SK-N-SH (cell line): ENCODE results near the gene SIPA1L2. TPM values are rescaled to one million over a fixed set of nuclear protein-coding genes. Genes with fewer than 3 reads are reported as not detected.

ENCODE experiments used
- CTCF ChIA-PET: fragments of 300-600, 350-600 bp; formaldehyde crosslinking; extraction: SDS; loops from one replicate; lab custom pipeline; 2021; lab: Yijun Ruan, JAX
- POLR2A ChIA-PET: fragments of 350-600 bp; sonication (Branson Sonifier 250); formaldehyde crosslinking; extraction: SDS; loops from one replicate; lab custom pipeline; 2020; ENCODE audit warnings: antibody characterized with exemption, inconsistent platforms; lab: Yijun Ruan, JAX
- DNase-seq: peaks from one replicate; pipeline ENCODE4 v3.0.0; 2012
- H2AFZ ChIP-seq: fragments of 200-600 bp; sonication (generic); 2 replicates; pipeline ENCODE4 v1.8.1; 2016; ENCODE audit warnings: antibody characterized with exemption, mild to moderate bottlenecking, low read depth
- H3F3A ChIP-seq: fragments of 200-600 bp; sonication (generic); replicated peaks from 2 replicates; pipeline ENCODE3; 2016; ENCODE audit warnings: antibody characterized with exemption, mild to moderate bottlenecking; ENCODE audit not compliant: insufficient read depth
- H3K27ac ChIP-seq, 2 experiments: fragments of 200-500 bp in 1 of 2; fragments of 200-600 bp in 1 of 2; sonication (Bioruptor generic) in 1 of 2; sonication (generic), shearing (Covaris generic) in 1 of 2; 2 replicates each; pipeline versions ENCODE4 v1.5.1 to v1.6.1; 2014 to 2016; ENCODE audit warnings: low read depth in 2 of 2, inconsistent platforms in 1 of 2, low read length in 1 of 2, mild to moderate bottlenecking in 1 of 2, mixed read lengths in 1 of 2
- H3K27me3 ChIP-seq: fragments of 200-600 bp; sonication (generic), shearing (Covaris generic); 2 replicates; pipeline ENCODE4 v1.6.1; 2016; ENCODE audit warnings: mixed run types; ENCODE audit not compliant: insufficient read depth
- H3K36me3 ChIP-seq, 2 experiments: fragments of 200-500 bp in 1 of 2; fragments of 200-600 bp in 1 of 2; sonication (Bioruptor generic) in 1 of 2; sonication (generic) in 1 of 2; replicated peaks in 1 of 2; 2 replicates each; pipeline versions ENCODE3 to v1.5.1; 2014 to 2016; ENCODE audit warnings: low read length in 1 of 2, mild to moderate bottlenecking in 1 of 2; ENCODE audit not compliant: insufficient read depth in 2 of 2, control insufficient read depth in 1 of 2
- H3K4me1 ChIP-seq, 2 experiments: fragments of 200-500 bp in 1 of 2; fragments of 200-600 bp in 1 of 2; sonication (Bioruptor generic) in 1 of 2; sonication (generic), shearing (Covaris generic) in 1 of 2; 2 replicates each; pipeline versions ENCODE4 v1.5.1 to v1.6.1; 2014 to 2016; ENCODE audit warnings: low read depth in 1 of 2, low read length in 1 of 2, mixed run types in 1 of 2; ENCODE audit not compliant: insufficient read depth in 2 of 2, control insufficient read depth in 1 of 2
- H3K4me2 ChIP-seq: fragments of 200-600 bp; sonication (generic), shearing (Covaris generic); 2 replicates; pipeline ENCODE4 v1.6.1; 2017; ENCODE audit warnings: mixed run types
- H3K4me3 ChIP-seq, 2 experiments: fragments of 200-500 bp in 1 of 2; fragments of 200-600 bp in 1 of 2; sonication (Bioruptor generic) in 1 of 2; sonication (generic), shearing (Covaris generic) in 1 of 2; 2 replicates each; pipeline versions ENCODE4 v1.5.1 to v1.8.1; 2014 to 2016; ENCODE audit warnings: low read depth in 2 of 2, inconsistent platforms in 1 of 2, low read length in 1 of 2, mild to moderate bottlenecking in 1 of 2, mixed read lengths in 1 of 2, moderate library complexity in 1 of 2
- H3K79me2 ChIP-seq: fragments of 200-600 bp; sonication (generic); 2 replicates; pipeline ENCODE4 v1.8.1; 2017; ENCODE audit warnings: mild to moderate bottlenecking; ENCODE audit not compliant: insufficient read depth
- H3K9ac ChIP-seq: fragments of 200-600 bp; sonication (generic); 2 replicates; pipeline ENCODE4 v1.6.1; 2017; ENCODE audit warnings: mixed run types
- H3K9me2 ChIP-seq: fragments of 200-600 bp; sonication (generic); 2 replicates; pipeline ENCODE4 v1.6.1; 2017; ENCODE audit warnings: mixed run types
- H3K9me3 ChIP-seq: fragments of 200-600 bp; sonication (generic); 2 replicates; pipeline ENCODE4 v1.6.1; 2017; ENCODE audit warnings: mixed run types, mild to moderate bottlenecking, moderate library complexity
- H4K20me1 ChIP-seq: fragments of 200-600 bp; sonication (generic); 2 replicates; pipeline ENCODE4 v1.6.1; 2017; ENCODE audit warnings: mild to moderate bottlenecking, mixed run types; ENCODE audit not compliant: insufficient read depth
- ELF1 ChIP-seq: IDR thresholded peaks from 2 replicates; pipeline ENCODE4 v1.4.0; 2012
- EP300 ChIP-seq, 2 experiments: IDR thresholded peaks; 2 replicates each; pipeline versions ENCODE4 v1.4.0 to v1.6.1; 2012; ENCODE audit warnings: borderline replicate concordance in 1 of 2, low read depth in 1 of 2, low read length in 1 of 2
- FOXJ3 ChIP-seq: sonication (generic); formaldehyde crosslinking; IDR thresholded peaks from 2 replicates; pipeline ENCODE4 v1.5.1; 2020; ENCODE audit warnings: mild to moderate bottlenecking, missing genetic modification reagents
- GATA2 ChIP-seq: sonication (generic); formaldehyde crosslinking; IDR thresholded peaks from 2 replicates; pipeline ENCODE4 v1.5.0; 2020; ENCODE audit warnings: mild to moderate bottlenecking, missing genetic modification reagents
- IRF3 ChIP-seq: fragments of 150-350 bp; IDR thresholded peaks from 2 replicates; pipeline ENCODE4 v1.6.1; 2016; ENCODE audit warnings: mild to moderate bottlenecking, low read depth, low read length
- MEF2A ChIP-seq: IDR thresholded peaks from 2 replicates; pipeline ENCODE4 v1.4.0; 2012; ENCODE audit warnings: low read depth, borderline replicate concordance
- NFIC ChIP-seq: IDR thresholded peaks from 2 replicates; pipeline ENCODE4 v1.4.0; 2012; ENCODE audit warnings: borderline replicate concordance
- NRF1 ChIP-seq: IDR thresholded peaks from 2 replicates; pipeline ENCODE4 v1.6.1; 2012; ENCODE audit warnings: low read depth, mild to moderate bottlenecking, low read length
- PBX3 ChIP-seq: IDR thresholded peaks from 2 replicates; pipeline ENCODE4; 2012
- POLR2AphosphoS5 ChIP-seq: IDR thresholded peaks from 2 replicates; pipeline ENCODE4 v1.6.1; 2012; ENCODE audit warnings: low read depth, low read length
- RCOR1 ChIP-seq: fragments of 150-350 bp; IDR thresholded peaks from 2 replicates; pipeline ENCODE4 v1.6.1; 2017; ENCODE audit warnings: antibody characterized with exemption, low read length
- RFX5 ChIP-seq: IDR thresholded peaks from 2 replicates; pipeline ENCODE4 v1.6.1; 2012; ENCODE audit warnings: mild to moderate bottlenecking, improper control_type of control experiment, low read length
- RXRA ChIP-seq: IDR thresholded peaks from 2 replicates; pipeline ENCODE4 v1.4.0; 2012; ENCODE audit warnings: low read depth, mild to moderate bottlenecking, borderline replicate concordance
- SIN3A ChIP-seq: IDR thresholded peaks from 2 replicates; pipeline ENCODE4 v1.6.1; 2012; ENCODE audit warnings: low read depth, mild to moderate bottlenecking, low read length, moderate library complexity, borderline replicate concordance
- TAF1 ChIP-seq: IDR thresholded peaks from 2 replicates; pipeline ENCODE4 v1.6.1; 2012; ENCODE audit warnings: low read depth, mild to moderate bottlenecking, low read length, moderate library complexity, borderline replicate concordance
- USF1 ChIP-seq: IDR thresholded peaks from 2 replicates; pipeline ENCODE4 v1.4.0; 2012; ENCODE audit warnings: low read depth, borderline replicate concordance
- USF2 ChIP-seq: fragments of 150-350 bp; IDR thresholded peaks from 2 replicates; pipeline ENCODE4 v1.6.1; 2017; ENCODE audit warnings: antibody characterized with exemption, low read length, low read depth, borderline replicate concordance
- YY1 ChIP-seq: IDR thresholded peaks from 2 replicates; pipeline ENCODE4 v1.4.0; 2012; ENCODE audit warnings: low read depth, mild to moderate bottlenecking
- WGBS: methylation state at CpG from one replicate; pipeline ENCODE4 v1.1.6; 2017; ENCODE audit warnings: low lambda C conversion rate; 5-methylcytosine and 5-hydroxymethylcytosine counted together
- polyA plus RNA-seq, 3 experiments: library from polyadenylated mRNA; depleted of rRNA; stranded (reverse); fragments of >200 nt; gene quantifications; 2 replicates each; pipeline ENCODE4 v1.2.3, GENCODE V29; 2012

Gene SIPA1L2
- polyA plus RNA-seq, 1 of the 3 experiments (the other 2 are of a cell fraction) = 0.48 TPM

- no peaks in the 10 kb centered on the region for H3K36me3 ChIP-seq
- no peak overlapping the region for H3K4me2 ChIP-seq
- H3F3A ChIP-seq = no peaks in the 10 kb centered on the region
- CTCF ChIA-PET = interaction anchor here (1.0 kb wide), 1 partner anchor 12 kb away, joined by 4 read pairs; no protein-coding TSS in a partner anchor
- no peak overlapping the region for H3K9ac ChIP-seq
- TF ChIP-seq NFIC = no peak
- TF ChIP-seq SIN3A = no peak
- H2AFZ ChIP-seq = no peak overlapping the region
- H3K9me3 ChIP-seq = no peaks in the 10 kb centered on the region
- H3K9me2 ChIP-seq = no peaks in the 10 kb centered on the region
- no peaks in the 10 kb centered on the region for H4K20me1 ChIP-seq
- no peak for DNase-seq
- peaks cover 0 to 18% of the 10 kb centered on the region in 2 experiments; a peak in 2 of 4 replicates for H3K4me1 ChIP-seq
- POLR2A ChIA-PET = no interaction called here
- H3K79me2 ChIP-seq = no peaks in the 10 kb centered on the region
- no peak overlapping the region for H3K4me3 ChIP-seq
- H3K27ac ChIP-seq = no peak overlapping the region
- H3K27me3 ChIP-seq = no peaks in the 10 kb centered on the region
- 86% methylated on average over 2 of the region's 3 CpGs for WGBS
Measured at GRCh38 chr1:232591344-232591743, 38.6 kb downstream of the SIPA1L2 start.

GRCh38 chr1:232590744-232591082 is 39.2 kb downstream of the SIPA1L2 start:
- ChIA-PET CTCF (interaction anchor here (1.0 kb wide), 1 partner anchor 11 kb away, joined by 4 read pairs; no protein-coding TSS in a partner anchor), POLR2A (no interaction called here)
- Histone ChIP-seq H3K4me1 (peaks cover 0 to 18% of the 10 kb centered on the region in 2 experiments; a peak in 2 of 4 replicates), H2AFZ (no peak overlapping the region), H3K36me3 (no peaks in the 10 kb centered on the region), H3K27ac (no peak overlapping the region), H3K79me2 (no peaks in the 10 kb centered on the region), H3K9me3 (no peaks in the 10 kb centered on the region), H3K9ac (no peak overlapping the region), H3K4me3 (no peak overlapping the region), H3K9me2 (no peaks in the 10 kb centered on the region), H3F3A (no peaks in the 10 kb centered on the region), H3K27me3 (no peaks in the 10 kb centered on the region), H4K20me1 (no peaks in the 10 kb centered on the region), H3K4me2 (no peak overlapping the region)
- TF ChIP-seq RCOR1 (no peak), RFX5 (no peak), MEF2A (no peak), PBX3 (no peak), EP300 (IDR thresholded peaks at IDR 0.05; ENCODE audit: borderline replicate concordance in 1 of 2, low read depth in 1 of 2, low read length in 1 of 2) (no peak), USF2 (no peak), RXRA (no peak), YY1 (no peak), FOXJ3 (CRISPR knock-in tag) (no peak), GATA2 (CRISPR knock-in tag) (no peak), POLR2AphosphoS5 (no peak), USF1 (no peak), ELF1 (no peak), TAF1 (no peak), NRF1 (no peak), IRF3 (no peak)
- no peak for DNase-seq
- WGBS = 89% methylated on average over 5 of the region's 5 CpGs
